ENCODE results near the gene MMP11.

MMP11 gene

GRCh38 chr22:23763579-23763945 is 9.1 kb upstream of the MMP11 start:
- Histone ChIP-seq H3K36me3 (peaks cover 7 to 21% (median 17%) of the 10 kb centered on the region in 11 experiments; a peak in 17 of 22 replicates), H4K20me1 (peaks cover 21 to 45% (median 30%) of the 10 kb centered on the region in 11 experiments), H3K27me3 (no peaks in the 10 kb centered on the region), H3K9me3 (replicated peaks in 1 of 11) (no peaks in the 10 kb centered on the region), H3K4me1 (peaks cover 51 to 86% (median 76%) of the 10 kb centered on the region in 10 experiments), H3K27ac (peak overlapping the region in 9 of 11 experiments; percentile 33 to 76 (median 68); a peak in 16 of 22 replicates), H3K4me2 (peak overlapping the region; percentile 81 to 99 (median 97)), H3K4me3 (peak overlapping the region; percentile 42 to 83 (median 52)), H3K9ac (peak overlapping the region; percentile 53 to 75 (median 66); a peak in 20 of 22 replicates)
- no peak for TF ChIP-seq Cebpa-rat (IDR thresholded peaks at IDR 0.05)

GRCh38 chr22:23763954-23764353 is 8.7 kb upstream of the MMP11 start:
- Histone ChIP-seq H3K9me3 (replicated peaks in 1 of 11) (no peaks in the 10 kb centered on the region), H3K9ac (peak overlapping the region; percentile 53 to 75 (median 66); a peak in 20 of 22 replicates), H3K27me3 (no peaks in the 10 kb centered on the region), H3K4me1 (peaks cover 55 to 87% (median 80%) of the 10 kb centered on the region in 10 experiments), H4K20me1 (peaks cover 21 to 45% (median 30%) of the 10 kb centered on the region in 11 experiments), H3K27ac (peak overlapping the region in 8 of 11 experiments; percentile 63 to 76 (median 68); a peak in 14 of 22 replicates), H3K4me3 (peak overlapping the region; percentile 42 to 83 (median 52)), H3K36me3 (peaks cover 7 to 21% (median 17%) of the 10 kb centered on the region in 11 experiments; a peak in 17 of 22 replicates), H3K4me2 (peak overlapping the region; percentile 81 to 99 (median 97))
- TF ChIP-seq Cebpa-rat (IDR thresholded peaks at IDR 0.05) = no peak

- H3K4me3 ChIP-seq = peak overlapping the region in 8 of 10 experiments; percentile 28 to 83 (median 52); a peak in 16 of 20 replicates
- peaks cover 21 to 45% (median 30%) of the 10 kb centered on the region in 11 experiments for H4K20me1 ChIP-seq
- no peaks in the 10 kb centered on the region for H3K9me3 ChIP-seq (replicated peaks in 1 of 11)
- H3K27ac ChIP-seq = peak overlapping the region in 7 of 11 experiments; percentile 41 to 76 (median 68); a peak in 11 of 22 replicates
- no peaks in the 10 kb centered on the region for H3K27me3 ChIP-seq
- no peak for TF ChIP-seq Cebpa-rat (IDR thresholded peaks at IDR 0.05)
- peak overlapping the region; percentile 81 to 99 (median 97) for H3K4me2 ChIP-seq
- H3K9ac ChIP-seq = peak overlapping the region; percentile 53 to 75 (median 66); a peak in 20 of 22 replicates
- peaks cover 7 to 21% (median 17%) of the 10 kb centered on the region in 11 experiments; a peak in 17 of 22 replicates for H3K36me3 ChIP-seq
- peaks cover 61 to 91% (median 87%) of the 10 kb centered on the region in 10 experiments for H3K4me1 ChIP-seq
Measured at GRCh38 chr22:23764899-23765881, 7.5 kb upstream of the MMP11 start.

GRCh38 chr22:23767303-23767672 is 5.4 kb upstream of the MMP11 start:
- peaks cover 61 to 92% (median 88%) of the 10 kb centered on the region in 10 experiments for H3K4me1 ChIP-seq
- peaks cover 7 to 21% (median 17%) of the 10 kb centered on the region in 11 experiments; a peak in 17 of 22 replicates for H3K36me3 ChIP-seq
- H3K27ac ChIP-seq = peak overlapping the region; percentile 81 to 98 (median 92)
- peak overlapping the region; percentile 69 to 90 (median 82) for H3K4me3 ChIP-seq
- H3K4me2 ChIP-seq = peak overlapping the region; percentile 81 to 99 (median 97)
- TF ChIP-seq Cebpa-rat (IDR thresholded peaks at IDR 0.05) = no peak
- no peaks in the 10 kb centered on the region for H3K27me3 ChIP-seq
- H3K9me3 ChIP-seq (replicated peaks in 1 of 11) = no peaks in the 10 kb centered on the region
- peaks cover 21 to 45% (median 30%) of the 10 kb centered on the region in 11 experiments for H4K20me1 ChIP-seq
- peak overlapping the region; percentile 89 to 97 (median 93) for H3K9ac ChIP-seq

GRCh38 chr22:23767673-23768548 is 4.7 kb upstream of the MMP11 start, which contains the start of gene CHCHD10:
Gene CHCHD10 (minus strand): TSS chr22:23767972. CDS start chr22:23767874, 98 bp downstream.
- Histone ChIP-seq H3K9ac (peak within 1 kb of the TSS; percentile 89 to 97 (median 93)), H3K27me3 (no peaks in the 10 kb centered on the region), H3K4me1 (peaks cover 57 to 89% (median 86%) of the 10 kb centered on the region in 10 experiments), H3K4me3 (peak within 1 kb of the TSS; percentile 69 to 90 (median 82)), H4K20me1 (peaks cover 21 to 43% (median 30%) of the 10 kb centered on the region in 11 experiments), H3K4me2 (peak within 1 kb of the TSS; percentile 81 to 99 (median 97)), H3K27ac (peak within 1 kb of the TSS; percentile 81 to 98 (median 92)), H3K9me3 (replicated peaks in 1 of 11) (no peaks in the 10 kb centered on the region), H3K36me3 (peaks cover 7 to 21% (median 17%) of the 10 kb centered on the region in 11 experiments; a peak in 17 of 22 replicates)
- TF ChIP-seq Cebpa-rat (IDR thresholded peaks at IDR 0.05) = no peak

GRCh38 chr22:23769321-23769965 is 3.2 kb upstream of the MMP11 start:
- H3K36me3 ChIP-seq = peaks cover 7 to 16% (median 14%) of the 10 kb centered on the region in 11 experiments; a peak in 17 of 22 replicates
- H3K27me3 ChIP-seq = no peaks in the 10 kb centered on the region
- peaks cover 45 to 89% (median 86%) of the 10 kb centered on the region in 10 experiments for H3K4me1 ChIP-seq
- H3K4me2 ChIP-seq = peak overlapping the region; percentile 81 to 99 (median 97); a peak in 21 of 22 replicates
- peak overlapping the region in 6 of 11 experiments; percentile 1 to 92 (median 58); a peak in 10 of 22 replicates for H3K9ac ChIP-seq
- peak overlapping the region in 6 of 11 experiments; percentile 41 to 93 (median 68); a peak in 12 of 22 replicates for H3K27ac ChIP-seq
- no peak overlapping the region for H3K4me3 ChIP-seq
- no peaks in the 10 kb centered on the region for H3K9me3 ChIP-seq (replicated peaks in 1 of 11)
- peaks cover 15 to 27% (median 23%) of the 10 kb centered on the region in 11 experiments for H4K20me1 ChIP-seq
- no peak for TF ChIP-seq Cebpa-rat (IDR thresholded peaks at IDR 0.05)

- Histone ChIP-seq H3K36me3 (no peaks in the 10 kb centered on the region), H3K4me3 (peak overlapping the region; percentile 55 to 77 (median 69); a peak in 19 of 20 replicates), H4K20me1 (peaks cover 0 to 7% (median 0%) of the 10 kb centered on the region in 11 experiments; a peak in 3 of 22 replicates), H3K4me1 (peaks cover 24 to 90% (median 87%) of the 10 kb centered on the region in 10 experiments), H3K9ac (peak overlapping the region; percentile 65 to 88 (median 85); a peak in 20 of 22 replicates), H3K27ac (peak overlapping the region in 10 of 11 experiments; percentile 37 to 93 (median 80); a peak in 19 of 22 replicates), H3K4me2 (peak overlapping the region; percentile 90 to 99 (median 96)), H3K27me3 (no peaks in the 10 kb centered on the region), H3K9me3 (replicated peaks in 1 of 11) (no peaks in the 10 kb centered on the region)
- TF ChIP-seq Cebpa-rat (IDR thresholded peaks at IDR 0.05) = no peak
Measured at GRCh38 chr22:23772315-23772648, 367 bp upstream of the MMP11 start.

Measured in BLaER1 treated with 17β-estradiol and CSF1 and Interleukin-3, amounts not matched to agents 10 nM and 100 nM (cell line).